ENCODE results near the gene NAT9.

NAT9 gene

DNA sequence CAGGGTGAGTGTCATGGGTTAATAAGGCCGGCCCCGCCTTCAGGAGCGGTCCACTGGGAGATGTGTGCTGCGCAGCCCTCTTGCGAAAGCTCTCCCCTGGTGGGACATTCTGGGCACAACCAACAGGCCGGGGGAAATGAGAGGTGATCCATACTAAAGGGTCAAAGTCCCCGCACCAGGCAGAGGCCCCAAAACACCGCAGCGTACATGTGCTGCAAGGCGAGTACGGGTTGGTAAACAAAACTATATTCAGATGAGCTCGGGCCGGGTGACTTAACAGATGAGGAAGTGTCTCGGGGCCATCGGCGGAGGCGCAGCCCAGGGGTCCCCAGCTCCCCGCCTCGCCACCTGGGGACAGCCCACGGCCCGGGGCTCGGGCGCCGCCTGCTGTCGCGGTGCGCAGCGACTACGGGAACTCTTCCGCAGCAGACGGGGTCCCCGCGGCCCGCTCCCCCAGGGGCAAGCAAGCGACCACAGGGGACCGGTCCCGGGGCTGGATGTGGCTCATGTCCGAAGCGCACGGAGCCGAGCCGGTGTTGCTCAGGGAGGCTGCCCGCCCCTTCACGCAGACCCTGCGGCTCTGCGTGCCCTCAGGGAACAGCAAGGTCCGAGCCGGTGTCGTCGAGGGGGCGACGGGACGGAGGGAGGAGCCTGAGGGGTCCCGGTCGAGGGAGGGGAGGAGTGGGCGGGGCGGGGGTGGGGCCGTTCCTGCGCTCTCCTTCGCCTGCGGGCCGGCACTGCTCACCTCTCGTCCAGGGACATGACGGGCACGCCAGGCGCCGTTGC lies 39.4 kb downstream of the NAT9 start, which contains the start of gene RAB37 (continued):
- TF ChIP-seq, protein P1, sequence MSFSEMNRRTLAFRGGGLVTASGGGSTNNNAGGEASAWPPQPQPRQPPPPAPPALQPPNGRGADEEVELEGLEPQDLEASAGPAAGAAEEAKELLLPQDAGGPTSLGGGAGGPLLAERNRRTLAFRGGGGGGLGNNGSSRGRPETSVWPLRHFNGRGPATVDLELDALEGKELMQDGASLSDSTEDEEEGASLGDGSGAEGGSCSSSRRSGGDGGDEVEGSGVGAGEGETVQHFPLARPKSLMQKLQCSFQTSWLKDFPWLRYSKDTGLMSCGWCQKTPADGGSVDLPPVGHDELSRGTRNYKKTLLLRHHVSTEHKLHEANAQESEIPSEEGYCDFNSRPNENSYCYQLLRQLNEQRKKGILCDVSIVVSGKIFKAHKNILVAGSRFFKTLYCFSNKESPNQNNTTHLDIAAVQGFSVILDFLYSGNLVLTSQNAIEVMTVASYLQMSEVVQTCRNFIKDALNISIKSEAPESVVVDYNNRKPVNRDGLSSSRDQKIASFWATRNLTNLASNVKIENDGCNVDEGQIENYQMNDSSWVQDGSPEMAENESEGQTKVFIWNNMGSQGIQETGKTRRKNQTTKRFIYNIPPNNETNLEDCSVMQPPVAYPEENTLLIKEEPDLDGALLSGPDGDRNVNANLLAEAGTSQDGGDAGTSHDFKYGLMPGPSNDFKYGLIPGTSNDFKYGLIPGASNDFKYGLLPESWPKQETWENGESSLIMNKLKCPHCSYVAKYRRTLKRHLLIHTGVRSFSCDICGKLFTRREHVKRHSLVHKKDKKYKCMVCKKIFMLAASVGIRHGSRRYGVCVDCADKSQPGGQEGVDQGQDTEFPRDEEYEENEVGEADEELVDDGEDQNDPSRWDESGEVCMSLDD (tag by site-specific recombination; IDR thresholded peaks at IDR 0.05): 0 out of 2 replicates have a peak, but pooled peaks have one; percentile 34
- TF ChIP-seq, protein P2, sequence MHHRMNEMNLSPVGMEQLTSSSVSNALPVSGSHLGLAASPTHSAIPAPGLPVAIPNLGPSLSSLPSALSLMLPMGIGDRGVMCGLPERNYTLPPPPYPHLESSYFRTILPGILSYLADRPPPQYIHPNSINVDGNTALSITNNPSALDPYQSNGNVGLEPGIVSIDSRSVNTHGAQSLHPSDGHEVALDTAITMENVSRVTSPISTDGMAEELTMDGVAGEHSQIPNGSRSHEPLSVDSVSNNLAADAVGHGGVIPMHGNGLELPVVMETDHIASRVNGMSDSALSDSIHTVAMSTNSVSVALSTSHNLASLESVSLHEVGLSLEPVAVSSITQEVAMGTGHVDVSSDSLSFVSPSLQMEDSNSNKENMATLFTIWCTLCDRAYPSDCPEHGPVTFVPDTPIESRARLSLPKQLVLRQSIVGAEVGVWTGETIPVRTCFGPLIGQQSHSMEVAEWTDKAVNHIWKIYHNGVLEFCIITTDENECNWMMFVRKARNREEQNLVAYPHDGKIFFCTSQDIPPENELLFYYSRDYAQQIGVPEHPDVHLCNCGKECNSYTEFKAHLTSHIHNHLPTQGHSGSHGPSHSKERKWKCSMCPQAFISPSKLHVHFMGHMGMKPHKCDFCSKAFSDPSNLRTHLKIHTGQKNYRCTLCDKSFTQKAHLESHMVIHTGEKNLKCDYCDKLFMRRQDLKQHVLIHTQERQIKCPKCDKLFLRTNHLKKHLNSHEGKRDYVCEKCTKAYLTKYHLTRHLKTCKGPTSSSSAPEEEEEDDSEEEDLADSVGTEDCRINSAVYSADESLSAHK (tag by site-specific recombination; IDR thresholded peaks at IDR 0.05): no peak
- TF ChIP-seq, protein P3, sequence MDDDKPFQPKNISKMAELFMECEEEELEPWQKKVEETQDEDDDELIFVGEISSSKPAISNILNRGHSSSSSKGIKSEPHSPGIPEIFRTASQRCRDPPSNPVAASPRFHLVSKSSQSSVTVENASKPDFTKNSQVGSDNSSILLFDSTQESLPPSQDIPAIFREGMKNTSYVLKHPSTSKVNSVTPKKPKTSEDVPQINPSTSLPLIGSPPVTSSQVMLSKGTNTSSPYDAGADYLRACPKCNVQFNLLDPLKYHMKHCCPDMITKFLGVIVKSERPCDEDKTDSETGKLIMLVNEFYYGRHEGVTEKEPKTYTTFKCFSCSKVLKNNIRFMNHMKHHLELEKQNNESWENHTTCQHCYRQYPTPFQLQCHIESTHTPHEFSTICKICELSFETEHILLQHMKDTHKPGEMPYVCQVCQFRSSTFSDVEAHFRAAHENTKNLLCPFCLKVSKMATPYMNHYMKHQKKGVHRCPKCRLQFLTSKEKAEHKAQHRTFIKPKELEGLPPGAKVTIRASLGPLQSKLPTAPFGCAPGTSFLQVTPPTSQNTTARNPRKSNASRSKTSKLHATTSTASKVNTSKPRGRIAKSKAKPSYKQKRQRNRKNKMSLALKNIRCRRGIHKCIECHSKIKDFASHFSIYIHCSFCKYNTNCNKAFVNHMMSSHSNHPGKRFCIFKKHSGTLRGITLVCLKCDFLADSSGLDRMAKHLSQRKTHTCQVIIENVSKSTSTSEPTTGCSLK (tag by site-specific recombination; IDR thresholded peaks at IDR 0.05): no peak
- no peak for TF ChIP-seq ZNF391 (tag by site-specific recombination; IDR thresholded peaks at IDR 0.05; ENCODE audit: borderline replicate concordance, low read depth)
- TF ChIP-seq, protein P4, sequence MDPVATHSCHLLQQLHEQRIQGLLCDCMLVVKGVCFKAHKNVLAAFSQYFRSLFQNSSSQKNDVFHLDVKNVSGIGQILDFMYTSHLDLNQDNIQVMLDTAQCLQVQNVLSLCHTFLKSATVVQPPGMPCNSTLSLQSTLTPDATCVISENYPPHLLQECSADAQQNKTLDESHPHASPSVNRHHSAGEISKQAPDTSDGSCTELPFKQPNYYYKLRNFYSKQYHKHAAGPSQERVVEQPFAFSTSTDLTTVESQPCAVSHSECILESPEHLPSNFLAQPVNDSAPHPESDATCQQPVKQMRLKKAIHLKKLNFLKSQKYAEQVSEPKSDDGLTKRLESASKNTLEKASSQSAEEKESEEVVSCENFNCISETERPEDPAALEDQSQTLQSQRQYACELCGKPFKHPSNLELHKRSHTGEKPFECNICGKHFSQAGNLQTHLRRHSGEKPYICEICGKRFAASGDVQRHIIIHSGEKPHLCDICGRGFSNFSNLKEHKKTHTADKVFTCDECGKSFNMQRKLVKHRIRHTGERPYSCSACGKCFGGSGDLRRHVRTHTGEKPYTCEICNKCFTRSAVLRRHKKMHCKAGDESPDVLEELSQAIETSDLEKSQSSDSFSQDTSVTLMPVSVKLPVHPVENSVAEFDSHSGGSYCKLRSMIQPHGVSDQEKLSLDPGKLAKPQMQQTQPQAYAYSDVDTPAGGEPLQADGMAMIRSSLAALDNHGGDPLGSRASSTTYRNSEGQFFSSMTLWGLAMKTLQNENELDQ (tag by site-specific recombination; IDR thresholded peaks at IDR 0.05; ENCODE audit: low read depth): no peak
- TF ChIP-seq REPIN1 (tag by site-specific recombination; IDR thresholded peaks at IDR 0.05; ENCODE audit: low read depth): no peak
- peak; percentile 50 for TF ChIP-seq ZNF335 (tag by site-specific recombination; conservative IDR thresholded peaks at IDR 0.05)
- no peak for TF ChIP-seq KLF8 (tag by site-specific recombination; IDR thresholded peaks at IDR 0.05)
- TF ChIP-seq, protein P5, sequence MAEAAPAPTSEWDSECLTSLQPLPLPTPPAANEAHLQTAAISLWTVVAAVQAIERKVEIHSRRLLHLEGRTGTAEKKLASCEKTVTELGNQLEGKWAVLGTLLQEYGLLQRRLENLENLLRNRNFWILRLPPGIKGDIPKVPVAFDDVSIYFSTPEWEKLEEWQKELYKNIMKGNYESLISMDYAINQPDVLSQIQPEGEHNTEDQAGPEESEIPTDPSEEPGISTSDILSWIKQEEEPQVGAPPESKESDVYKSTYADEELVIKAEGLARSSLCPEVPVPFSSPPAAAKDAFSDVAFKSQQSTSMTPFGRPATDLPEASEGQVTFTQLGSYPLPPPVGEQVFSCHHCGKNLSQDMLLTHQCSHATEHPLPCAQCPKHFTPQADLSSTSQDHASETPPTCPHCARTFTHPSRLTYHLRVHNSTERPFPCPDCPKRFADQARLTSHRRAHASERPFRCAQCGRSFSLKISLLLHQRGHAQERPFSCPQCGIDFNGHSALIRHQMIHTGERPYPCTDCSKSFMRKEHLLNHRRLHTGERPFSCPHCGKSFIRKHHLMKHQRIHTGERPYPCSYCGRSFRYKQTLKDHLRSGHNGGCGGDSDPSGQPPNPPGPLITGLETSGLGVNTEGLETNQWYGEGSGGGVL (tag by site-specific recombination; IDR thresholded peaks at IDR 0.05): peak; percentile 51
- TF ChIP-seq ZNF350 (tag by site-specific recombination; IDR thresholded peaks at IDR 0.05): no peak
- TF ChIP-seq ZNF76 (tag by site-specific recombination; IDR thresholded peaks at IDR 0.05; ENCODE audit: borderline replicate concordance, low read depth): peak; percentile 35; the same call in 1 of the 2 replicates
- no peak for TF ChIP-seq YY2 (tag by site-specific recombination; IDR thresholded peaks at IDR 0.05)
- no peak for TF ChIP-seq ZNF239 (tag by site-specific recombination; IDR thresholded peaks at IDR 0.05)
- no peak for TF ChIP-seq ZFP37 (tag by site-specific recombination; IDR thresholded peaks at IDR 0.05)
- TF ChIP-seq ZNF501 (tag by site-specific recombination; IDR thresholded peaks at IDR 0.05): no peak
- TF ChIP-seq ZNF121 (tag by site-specific recombination; IDR thresholded peaks at IDR 0.05): no peak
- TF ChIP-seq ZNF423 (tag by site-specific recombination; IDR thresholded peaks at IDR 0.05): peak; percentile 36; the same call in 1 of the 2 replicates
- TF ChIP-seq, protein P6, sequence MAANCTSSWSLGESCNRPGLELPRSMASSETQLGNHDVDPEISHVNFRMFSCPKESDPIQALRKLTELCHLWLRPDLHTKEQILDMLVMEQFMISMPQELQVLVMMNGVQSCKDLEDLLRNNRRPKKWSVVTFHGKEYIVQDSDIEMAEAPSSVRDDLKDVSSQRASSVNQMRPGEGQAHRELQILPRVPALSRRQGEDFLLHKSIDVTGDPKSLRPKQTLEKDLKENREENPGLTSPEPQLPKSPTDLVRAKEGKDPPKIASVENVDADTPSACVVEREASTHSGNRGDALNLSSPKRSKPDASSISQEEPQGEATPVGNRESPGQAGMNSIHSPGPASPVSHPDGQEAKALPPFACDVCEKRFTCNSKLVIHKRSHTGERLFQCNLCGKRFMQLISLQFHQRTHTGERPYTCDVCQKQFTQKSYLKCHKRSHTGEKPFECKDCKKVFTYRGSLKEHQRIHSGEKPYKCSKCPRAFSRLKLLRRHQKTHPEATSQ (tag by site-specific recombination; IDR thresholded peaks at IDR 0.05): 0 out of 2 replicates have a peak, but pooled peaks have one; percentile 22
- TF ChIP-seq, protein P7, sequence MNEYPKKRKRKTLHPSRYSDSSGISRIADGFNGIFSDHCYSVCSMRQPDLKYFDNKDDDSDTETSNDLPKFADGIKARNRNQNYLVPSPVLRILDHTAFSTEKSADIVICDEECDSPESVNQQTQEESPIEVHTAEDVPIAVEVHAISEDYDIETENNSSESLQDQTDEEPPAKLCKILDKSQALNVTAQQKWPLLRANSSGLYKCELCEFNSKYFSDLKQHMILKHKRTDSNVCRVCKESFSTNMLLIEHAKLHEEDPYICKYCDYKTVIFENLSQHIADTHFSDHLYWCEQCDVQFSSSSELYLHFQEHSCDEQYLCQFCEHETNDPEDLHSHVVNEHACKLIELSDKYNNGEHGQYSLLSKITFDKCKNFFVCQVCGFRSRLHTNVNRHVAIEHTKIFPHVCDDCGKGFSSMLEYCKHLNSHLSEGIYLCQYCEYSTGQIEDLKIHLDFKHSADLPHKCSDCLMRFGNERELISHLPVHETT (tag by site-specific recombination; IDR thresholded peaks at IDR 0.05): no peak
- TF ChIP-seq SCRT1 (tag by site-specific recombination; IDR thresholded peaks at IDR 0.05; ENCODE audit: borderline replicate concordance): no peak
- TF ChIP-seq, protein P8, sequence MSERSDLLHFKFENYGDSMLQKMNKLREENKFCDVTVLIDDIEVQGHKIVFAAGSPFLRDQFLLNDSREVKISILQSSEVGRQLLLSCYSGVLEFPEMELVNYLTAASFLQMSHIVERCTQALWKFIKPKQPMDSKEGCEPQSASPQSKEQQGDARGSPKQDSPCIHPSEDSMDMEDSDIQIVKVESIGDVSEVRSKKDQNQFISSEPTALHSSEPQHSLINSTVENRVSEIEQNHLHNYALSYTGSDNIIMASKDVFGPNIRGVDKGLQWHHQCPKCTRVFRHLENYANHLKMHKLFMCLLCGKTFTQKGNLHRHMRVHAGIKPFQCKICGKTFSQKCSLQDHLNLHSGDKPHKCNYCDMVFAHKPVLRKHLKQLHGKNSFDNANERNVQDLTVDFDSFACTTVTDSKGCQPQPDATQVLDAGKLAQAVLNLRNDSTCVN (tag by site-specific recombination; optimal IDR thresholded peaks at IDR 0.05): peak; percentile 12
- TF ChIP-seq ZSCAN23 (tag by site-specific recombination; IDR thresholded peaks at IDR 0.05): no peak
